Measurements from ENCODE around the gene AUTS2. TPM values are rescaled to one million over a fixed set of nuclear protein-coding genes. Genes with fewer than 3 reads are reported as not detected.

Gene AUTS2
- total RNA-seq, 1 donor from 2014 or later: 125 TPM

- H3K27me3 Mint-ChIP-seq: no peaks in the 10 kb centered on the region
- no peak overlapping the region for H3K27ac Mint-ChIP-seq
- DNase-seq (ENCODE audit: low spot score, unreplicated experiment): no peak
- H3K4me1 Mint-ChIP-seq (ENCODE audit: low read depth): peaks cover 28% of the 10 kb centered on the region
- TF ChIP-seq, protein P1, sequence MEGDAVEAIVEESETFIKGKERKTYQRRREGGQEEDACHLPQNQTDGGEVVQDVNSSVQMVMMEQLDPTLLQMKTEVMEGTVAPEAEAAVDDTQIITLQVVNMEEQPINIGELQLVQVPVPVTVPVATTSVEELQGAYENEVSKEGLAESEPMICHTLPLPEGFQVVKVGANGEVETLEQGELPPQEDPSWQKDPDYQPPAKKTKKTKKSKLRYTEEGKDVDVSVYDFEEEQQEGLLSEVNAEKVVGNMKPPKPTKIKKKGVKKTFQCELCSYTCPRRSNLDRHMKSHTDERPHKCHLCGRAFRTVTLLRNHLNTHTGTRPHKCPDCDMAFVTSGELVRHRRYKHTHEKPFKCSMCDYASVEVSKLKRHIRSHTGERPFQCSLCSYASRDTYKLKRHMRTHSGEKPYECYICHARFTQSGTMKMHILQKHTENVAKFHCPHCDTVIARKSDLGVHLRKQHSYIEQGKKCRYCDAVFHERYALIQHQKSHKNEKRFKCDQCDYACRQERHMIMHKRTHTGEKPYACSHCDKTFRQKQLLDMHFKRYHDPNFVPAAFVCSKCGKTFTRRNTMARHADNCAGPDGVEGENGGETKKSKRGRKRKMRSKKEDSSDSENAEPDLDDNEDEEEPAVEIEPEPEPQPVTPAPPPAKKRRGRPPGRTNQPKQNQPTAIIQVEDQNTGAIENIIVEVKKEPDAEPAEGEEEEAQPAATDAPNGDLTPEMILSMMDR (IDR thresholded peaks at IDR 0.05; ENCODE audit: unreplicated experiment): no peak
- no peak overlapping the region for H3K4me3 Mint-ChIP-seq (ENCODE audit: low read depth)
- H3K9me3 Mint-ChIP-seq (ENCODE audit: low read depth): no peaks in the 10 kb centered on the region
- H3K36me3 Mint-ChIP-seq (ENCODE audit: insufficient read depth): no peaks in the 10 kb centered on the region
Measured at GRCh38 chr7:69787736-69788431, 189.6 kb downstream of the AUTS2 start.

DNA sequence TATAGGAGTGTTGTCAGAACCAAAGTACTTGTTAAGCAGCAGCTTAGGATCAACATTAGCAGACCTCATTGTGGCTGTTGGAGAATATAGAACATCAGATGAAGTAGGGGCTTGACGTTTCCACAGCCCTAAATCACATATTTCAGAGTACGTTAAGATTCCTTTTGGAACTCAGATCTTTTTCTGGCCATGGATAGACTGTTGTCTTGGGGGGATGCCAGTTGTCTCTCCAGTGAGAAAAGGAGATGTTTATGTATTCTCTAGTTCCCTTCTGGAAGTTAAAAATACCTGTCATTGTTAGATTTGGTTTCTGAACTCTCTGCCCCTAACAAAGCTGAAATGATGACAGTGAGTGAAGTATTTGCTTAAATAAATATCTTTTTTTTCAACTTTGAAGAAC is 191.3 kb downstream of the AUTS2 start:
- TF ChIP-seq, protein P1 (IDR thresholded peaks at IDR 0.05; ENCODE audit: unreplicated experiment): no peak
- no peaks in the 10 kb centered on the region for H3K27me3 Mint-ChIP-seq
- no peak overlapping the region for H3K4me3 Mint-ChIP-seq (ENCODE audit: low read depth)
- H3K36me3 Mint-ChIP-seq (ENCODE audit: insufficient read depth): no peaks in the 10 kb centered on the region
- no peak for DNase-seq (ENCODE audit: low spot score, unreplicated experiment)
- H3K27ac Mint-ChIP-seq: no peak overlapping the region
- H3K4me1 Mint-ChIP-seq (ENCODE audit: low read depth): peaks cover 34% of the 10 kb centered on the region
- no peaks in the 10 kb centered on the region for H3K9me3 Mint-ChIP-seq (ENCODE audit: low read depth)

- H3K4me1 Mint-ChIP-seq (ENCODE audit: low read depth): peaks cover 34% of the 10 kb centered on the region
Measured at GRCh38 chr7:69790977-69791724, 192.9 kb downstream of the AUTS2 start.

DNA sequence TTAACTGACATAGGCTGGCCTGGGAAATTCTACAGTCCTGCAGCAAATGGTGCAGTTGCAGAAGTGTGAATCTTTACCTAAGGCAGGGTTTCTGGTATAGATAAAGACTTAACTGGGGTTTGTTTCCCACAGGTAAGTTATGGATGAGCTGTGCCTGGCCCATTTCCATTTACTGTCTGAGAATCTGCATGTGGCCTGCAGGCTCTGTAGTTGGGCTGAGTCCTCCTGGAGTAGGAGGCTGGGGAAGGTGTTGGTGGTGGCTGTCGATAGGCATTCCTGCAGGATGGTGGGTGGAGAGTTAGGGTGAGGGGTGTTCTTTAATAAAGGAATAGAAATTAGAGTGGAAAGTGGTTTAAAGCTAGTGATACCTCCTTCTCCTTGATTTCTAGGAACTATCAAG is 193.5 kb downstream of the AUTS2 start:
- no peak for DNase-seq (ENCODE audit: low spot score, unreplicated experiment)
- Mint-ChIP-seq H3K36me3 (ENCODE audit: insufficient read depth) (no peaks in the 10 kb centered on the region), H3K4me3 (ENCODE audit: low read depth) (no peak overlapping the region), H3K4me1 (ENCODE audit: low read depth) (peaks cover 35% of the 10 kb centered on the region), H3K27ac (no peak overlapping the region), H3K9me3 (ENCODE audit: low read depth) (no peaks in the 10 kb centered on the region), H3K27me3 (no peaks in the 10 kb centered on the region)
- TF ChIP-seq, protein P1 (IDR thresholded peaks at IDR 0.05; ENCODE audit: unreplicated experiment): no peak

More at GRCh38 chr7:69790977-69791724, 192.9 kb downstream of the AUTS2 start:
- DNase-seq (ENCODE audit: low spot score, unreplicated experiment): no peak
- Mint-ChIP-seq H3K4me3 (ENCODE audit: low read depth) (no peak overlapping the region), H3K9me3 (ENCODE audit: low read depth) (no peaks in the 10 kb centered on the region), H3K36me3 (ENCODE audit: insufficient read depth) (no peaks in the 10 kb centered on the region), H3K27ac (no peak overlapping the region), H3K27me3 (no peaks in the 10 kb centered on the region)
- TF ChIP-seq, protein P1 (IDR thresholded peaks at IDR 0.05; ENCODE audit: unreplicated experiment): no peak

DNA sequence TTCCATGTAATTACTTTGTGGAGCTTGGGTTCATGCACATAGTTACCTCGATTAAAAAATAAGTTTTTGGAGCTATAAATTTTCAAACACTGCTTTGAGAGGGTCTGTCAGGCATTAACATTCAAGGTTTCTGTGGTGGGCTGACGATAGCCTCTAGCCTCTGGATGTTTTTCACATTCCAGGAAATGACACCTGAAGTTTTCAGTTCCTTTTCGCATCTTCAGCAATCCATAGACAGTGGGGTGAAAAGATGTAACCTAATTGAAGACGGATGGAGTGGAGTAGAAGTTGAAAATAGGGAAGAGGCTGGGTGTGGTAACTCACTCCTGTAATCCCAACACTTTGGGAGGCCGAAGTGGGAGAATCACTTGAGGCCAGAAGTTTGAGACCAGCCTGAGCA is 197.7 kb downstream of the AUTS2 start:
- TF ChIP-seq, protein P1 (IDR thresholded peaks at IDR 0.05; ENCODE audit: unreplicated experiment): no peak

More for the DNA sequence above, 197.7 kb downstream of the AUTS2 start:
- Mint-ChIP-seq H3K9me3 (ENCODE audit: low read depth) (no peaks in the 10 kb centered on the region), H3K27ac (no peak overlapping the region), H3K4me1 (ENCODE audit: low read depth) (peaks cover 38% of the 10 kb centered on the region), H3K36me3 (ENCODE audit: insufficient read depth) (no peaks in the 10 kb centered on the region), H3K4me3 (ENCODE audit: low read depth) (no peak overlapping the region), H3K27me3 (no peaks in the 10 kb centered on the region)
- DNase-seq (ENCODE audit: low spot score, unreplicated experiment): no peak
